ENCODE measurements around the gene PPIC.

DNA sequence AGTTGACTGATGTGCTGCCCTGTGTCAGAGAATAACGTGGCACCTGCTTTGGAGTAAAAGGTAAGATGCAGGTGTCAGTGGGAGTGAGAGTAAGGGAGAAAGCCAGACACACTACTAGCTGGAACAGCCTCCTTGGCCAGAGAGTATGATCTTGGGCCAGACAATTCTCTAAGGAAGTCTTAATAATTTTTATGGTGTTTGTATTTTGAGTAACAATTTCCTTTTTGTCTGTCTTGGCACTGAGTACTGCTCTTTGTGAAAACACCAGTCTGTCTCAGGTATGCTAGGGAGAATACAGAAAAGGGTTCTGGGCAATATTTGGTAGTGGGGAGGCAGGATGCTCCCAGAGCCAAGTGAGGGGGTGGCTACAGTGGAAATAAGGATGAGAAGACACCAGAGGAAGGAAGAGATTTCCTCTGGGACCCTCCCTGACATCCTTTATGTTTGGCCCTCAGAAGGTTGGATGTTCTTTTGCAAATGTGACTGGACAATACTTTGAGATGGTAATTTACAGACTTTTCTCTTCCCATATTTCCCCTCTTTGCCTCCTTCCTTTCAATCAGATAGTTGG lies 31.9 kb upstream of the PPIC start:
- TF ChIP-seq, protein P1, sequence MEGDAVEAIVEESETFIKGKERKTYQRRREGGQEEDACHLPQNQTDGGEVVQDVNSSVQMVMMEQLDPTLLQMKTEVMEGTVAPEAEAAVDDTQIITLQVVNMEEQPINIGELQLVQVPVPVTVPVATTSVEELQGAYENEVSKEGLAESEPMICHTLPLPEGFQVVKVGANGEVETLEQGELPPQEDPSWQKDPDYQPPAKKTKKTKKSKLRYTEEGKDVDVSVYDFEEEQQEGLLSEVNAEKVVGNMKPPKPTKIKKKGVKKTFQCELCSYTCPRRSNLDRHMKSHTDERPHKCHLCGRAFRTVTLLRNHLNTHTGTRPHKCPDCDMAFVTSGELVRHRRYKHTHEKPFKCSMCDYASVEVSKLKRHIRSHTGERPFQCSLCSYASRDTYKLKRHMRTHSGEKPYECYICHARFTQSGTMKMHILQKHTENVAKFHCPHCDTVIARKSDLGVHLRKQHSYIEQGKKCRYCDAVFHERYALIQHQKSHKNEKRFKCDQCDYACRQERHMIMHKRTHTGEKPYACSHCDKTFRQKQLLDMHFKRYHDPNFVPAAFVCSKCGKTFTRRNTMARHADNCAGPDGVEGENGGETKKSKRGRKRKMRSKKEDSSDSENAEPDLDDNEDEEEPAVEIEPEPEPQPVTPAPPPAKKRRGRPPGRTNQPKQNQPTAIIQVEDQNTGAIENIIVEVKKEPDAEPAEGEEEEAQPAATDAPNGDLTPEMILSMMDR (IDR thresholded peaks at IDR 0.05) = no peak
- TF ChIP-seq POLR2A (IDR thresholded peaks at IDR 0.05) = no peak

All from upper lobe of left lung (tissue), 4 donors.